HepG2 (cell line): ENCODE measurements around the gene FOXA3. TPM values are rescaled to one million over a fixed set of nuclear protein-coding genes. Genes with fewer than 3 reads are reported as not detected.

Experiments
- AGO2 ChIP-seq: fragments of 200-400 bp; formaldehyde crosslinking; optimal IDR thresholded peaks from 2 replicates; pipeline ENCODE3; 2017; ENCODE audit warnings: mild to moderate bottlenecking, low read depth, low read length, moderate library complexity
- ATF7-NPFF ChIP-seq: sonication (generic); formaldehyde crosslinking; IDR thresholded peaks from 2 replicates; pipeline ENCODE4 v1.8.1; 2023; ENCODE audit warnings: mild to moderate bottlenecking, low read depth, missing genetic modification reagents, moderate library complexity
- DNMT3B ChIP-seq: conservative IDR thresholded peaks from 2 replicates; pipeline ENCODE4 v1.6.1; 2016; ENCODE audit warnings: missing biosample characterization, control low read depth
- FOXM1 ChIP-seq: sonication (generic); formaldehyde crosslinking; IDR thresholded peaks from 2 replicates; pipeline ENCODE4 v1.5.0; 2020; ENCODE audit warnings: missing genetic modification reagents
- GATA4 ChIP-seq: sonication (generic); IDR thresholded peaks from 2 replicates; pipeline ENCODE4 v1.6.1; 2016; ENCODE audit warnings: antibody characterized with exemption, low read depth, borderline replicate concordance
- HNF4A ChIP-seq: sonication (generic); formaldehyde crosslinking; IDR thresholded peaks from 2 replicates; pipeline ENCODE4 v1.4.0; 2020; ENCODE audit warnings: missing genetic modification reagents
- MEIS2 ChIP-seq: sonication (generic); formaldehyde crosslinking; IDR thresholded peaks from 2 replicates; pipeline ENCODE4 v1.9.0; 2021; ENCODE audit warnings: mild to moderate bottlenecking, missing genetic modification reagents
- PAF1 ChIP-seq: IDR thresholded peaks from 2 replicates; pipeline ENCODE4 v1.6.1; 2016; ENCODE audit warnings: missing genetic modification reagents, missing compliant biosample characterization
- PREB ChIP-seq: sonication (generic); formaldehyde crosslinking; IDR thresholded peaks from 2 replicates; pipeline ENCODE4 v1.4.0; 2020; ENCODE audit warnings: missing genetic modification reagents
- RBAK ChIP-seq: sonication (generic); formaldehyde crosslinking; IDR thresholded peaks from 2 replicates; pipeline ENCODE4 v1.5.1; 2020; ENCODE audit warnings: mild to moderate bottlenecking, missing genetic modification reagents
- RFX5 ChIP-seq: IDR thresholded peaks from 2 replicates; pipeline ENCODE4 v1.6.1; 2011; ENCODE audit warnings: low read depth, low read length, improper control_type of control experiment
- RFXANK ChIP-seq: IDR thresholded peaks from 2 replicates; pipeline ENCODE4 v1.6.1; 2016
- SMARCC2 ChIP-seq: fragments of 450-650 bp; IDR thresholded peaks from 2 replicates; pipeline ENCODE4 v1.6.1; 2017; ENCODE audit warnings: antibody characterized with exemption, mild to moderate bottlenecking
- TFE3 ChIP-seq: IDR thresholded peaks from 2 replicates; pipeline ENCODE4 v1.6.1; 2016
- THAP9 ChIP-seq: sonication (generic); formaldehyde crosslinking; IDR thresholded peaks from 2 replicates; pipeline ENCODE4; 2020; ENCODE audit warnings: missing genetic modification reagents, mild to moderate bottlenecking, borderline replicate concordance
- TMF1 ChIP-seq: sonication (generic); formaldehyde crosslinking; IDR thresholded peaks from 2 replicates; pipeline ENCODE4 v1.8.1; 2022; ENCODE audit warnings: low read depth, missing genetic modification reagents
- ZBTB42 ChIP-seq: sonication (generic); formaldehyde crosslinking; IDR thresholded peaks from 2 replicates; pipeline ENCODE4 v1.5.0; 2020; ENCODE audit warnings: mild to moderate bottlenecking, missing genetic modification reagents
- ZNF143 ChIP-seq: sonication (generic); formaldehyde crosslinking; IDR thresholded peaks from 2 replicates; pipeline ENCODE4 v1.4.0; 2020; ENCODE audit warnings: missing genetic modification reagents
- ZNF207 ChIP-seq: fragments of 450-650 bp; IDR thresholded peaks from 2 replicates; pipeline ENCODE4 v1.6.1; 2016; ENCODE audit warnings: antibody characterized with exemption, borderline replicate concordance
- ZNF317 ChIP-seq: sonication (generic); formaldehyde crosslinking; IDR thresholded peaks from 2 replicates; pipeline ENCODE4 v1.5.0; 2020; ENCODE audit warnings: mild to moderate bottlenecking, missing genetic modification reagents
- ZNF431 ChIP-seq: sonication (generic); formaldehyde crosslinking; IDR thresholded peaks from 2 replicates; pipeline ENCODE4 v1.9.0; 2022; ENCODE audit warnings: missing genetic modification reagents, low read depth, mild to moderate bottlenecking, borderline replicate concordance
- ZNF639 ChIP-seq: conservative IDR thresholded peaks from 2 replicates; pipeline ENCODE4 v1.6.1; 2018; ENCODE audit warnings: missing genetic modification reagents
- ZNF7 ChIP-seq: IDR thresholded peaks from 2 replicates; pipeline ENCODE4 v1.6.1; 2016; ENCODE audit warnings: missing biosample characterization, missing genetic modification reagents
- ZNF737 ChIP-seq: sonication (generic); formaldehyde crosslinking; IDR thresholded peaks from 2 replicates; pipeline ENCODE4 v1.5.0; 2020; ENCODE audit warnings: missing genetic modification reagents, mild to moderate bottlenecking, borderline replicate concordance
- polyA plus RNA-seq, 8 experiments: library from polyadenylated mRNA; depleted of rRNA in 3 of 8; stranded (reverse) in 7 of 8; unstranded in 1 of 8; fragments of >200 nt; fragmentation: Illumina TruSeq in 4 of 8; extraction: Trizol in 4 of 8; gene quantifications; 2 replicates each; pipeline versions ENCODE4 v1.2.1 to v1.2.3, GENCODE V29; 2011 to 2016; ENCODE audit warnings: low read depth in 4 of 8, missing spikeins in 1 of 8, mixed read lengths in 1 of 8; ENCODE audit not compliant: insufficient read depth in 1 of 8
- total RNA-seq, 5 experiments: library from RNA; depleted of rRNA; stranded (reverse); fragments of >200 nt; fragmentation: Illumina TruSeq; extraction: Trizol; gene quantifications; 2 replicates each; pipeline ENCODE4 v1.2.3, GENCODE V29; 2016; ENCODE audit warnings: low read depth in 1 of 5

The FOXA3 gene
- total and polyA plus RNA-seq, 2 of the 13 experiments (the other 11 are each of a cell fraction or from before 2014, with no cell fraction given) = 29.8 to 47.6 TPM

GRCh38 chr19:45882652-45883585, 18.8 kb downstream of the FOXA3 start (continued):
- TF ChIP-seq MEIS2 (CRISPR knock-in tag) = peak; percentile 68
- no peak for TF ChIP-seq ZNF207
- TF ChIP-seq ATF7-NPFF = peak; percentile 85
- TF ChIP-seq DNMT3B (CRISPR knock-in tag) = 0 out of 2 replicates have a peak, but pooled peaks have one; percentile 16
- TF ChIP-seq ZNF317 (CRISPR knock-in tag) = no peak; the same call in 1 of the 2 replicates
- no peak for TF ChIP-seq RFX5
- TF ChIP-seq ZNF143 (CRISPR knock-in tag) = peak; percentile 67; the same call in 1 of the 2 replicates
- peak; percentile 52; the same call in 1 of the 2 replicates for TF ChIP-seq RFXANK (CRISPR knock-in tag)
- peak; percentile 45 for TF ChIP-seq HNF4A
- TF ChIP-seq FOXM1 (CRISPR knock-in tag) = no peak
- TF ChIP-seq THAP9 = peak; percentile 66; the same call in 1 of the 2 replicates
- peak; percentile 95 for TF ChIP-seq AGO2
- TF ChIP-seq ZNF639 (CRISPR knock-in tag) = 0 out of 2 replicates have a peak, but pooled peaks have one; percentile 25
- 0 out of 2 replicates have a peak, but pooled peaks have one; percentile 51 for TF ChIP-seq ZBTB42 (CRISPR knock-in tag)
- peak; percentile 72 for TF ChIP-seq TFE3
- TF ChIP-seq ZNF7 (CRISPR knock-in tag) = no peak
- TF ChIP-seq SMARCC2 = no peak
- peak; percentile 36 for TF ChIP-seq PAF1 (CRISPR knock-in tag)
- TF ChIP-seq GATA4 = no peak
- TF ChIP-seq ZNF737 (CRISPR knock-in tag) = no peak
- TF ChIP-seq PREB (CRISPR knock-in tag) = no peak
- TF ChIP-seq ZNF431 (CRISPR knock-in tag) = peak; percentile 79
- TF ChIP-seq RBAK (CRISPR knock-in tag) = 0 out of 2 replicates have a peak, but pooled peaks have one; percentile 59
- no peak for TF ChIP-seq TMF1 (CRISPR knock-in tag)
